CD14-positive monocyte (primary cell): ENCODE results near the gene CALML4. TPM values are rescaled to one million over a fixed set of nuclear protein-coding genes. Genes with fewer than 3 reads are reported as not detected.

ENCODE experiments used
- DNase-seq, 3 donors: peaks; one replicate each; pipeline ENCODE4 v3.0.0-alpha.2; 2011 to 2022
- H2AFZ ChIP-seq: 2 replicates; pipeline ENCODE4 v1.6.0; 2012; ENCODE audit warnings: mild to moderate bottlenecking, low read depth, low read length, inconsistent platforms; ENCODE audit not compliant: insufficient read depth, poor library complexity, severe bottlenecking
- H3K27ac ChIP-seq, 2 donors: 1 replicate in 1 of 2; 2 replicates in 1 of 2; pipeline ENCODE4 v1.5.1; 2012 to 2013; ENCODE audit warnings: low read length in 2 of 2, control low read depth in 1 of 2, inconsistent platforms in 1 of 2, low read depth in 1 of 2, mild to moderate bottlenecking in 1 of 2
- H3K27me3 ChIP-seq, 2 donors: one replicate each; pipeline versions ENCODE4 v1.6.0 to v1.6.1; 2011 to 2013; ENCODE audit warnings: low read length in 2 of 2; ENCODE audit not compliant: control insufficient read depth in 2 of 2, insufficient read depth in 2 of 2
- H3K36me3 ChIP-seq, 2 donors: replicated peaks in 1 of 2; 1 replicate in 1 of 2; 2 replicates in 1 of 2; pipeline versions ENCODE4 v1.5.1 to v1.6.1; 2012 to 2013; ENCODE audit warnings: low read length in 2 of 2, control low read depth in 1 of 2, inconsistent platforms in 1 of 2, mild to moderate bottlenecking in 1 of 2; ENCODE audit not compliant: insufficient read depth in 2 of 2, control insufficient read depth in 1 of 2
- H3K4me1 ChIP-seq, 2 donors: 1 replicate in 1 of 2; 2 replicates in 1 of 2; pipeline versions ENCODE4 v1.5.1 to v1.6.1; 2012 to 2013; ENCODE audit warnings: low read length in 2 of 2, control low read depth in 1 of 2, inconsistent platforms in 1 of 2, mild to moderate bottlenecking in 1 of 2, moderate library complexity in 1 of 2; ENCODE audit not compliant: insufficient read depth in 2 of 2, control insufficient read depth in 1 of 2
- H3K4me2 ChIP-seq: replicated peaks from 2 replicates; pipeline ENCODE3; 2012; ENCODE audit warnings: low read length, moderate library complexity, mild to moderate bottlenecking; ENCODE audit not compliant: poor library complexity, severe bottlenecking; ENCODE audit errors: extremely low read depth
- H3K4me3 ChIP-seq, 3 experiments: fragments of 200-600 bp in 1 of 3; sonication (generic) in 1 of 3; replicated peaks in 1 of 3; 1 replicate in 2 of 3; 2 replicates in 1 of 3; pipeline ENCODE4 v1.5.1; 2011 to 2013; ENCODE audit warnings: low read length in 3 of 3, mild to moderate bottlenecking in 3 of 3, control low read depth in 2 of 3, low read depth in 2 of 3, inconsistent platforms in 1 of 3, moderate library complexity in 1 of 3
- H3K79me2 ChIP-seq: 2 replicates; pipeline ENCODE4 v1.6.0; 2012; ENCODE audit warnings: mild to moderate bottlenecking, control low read depth, inconsistent platforms, low read length, moderate library complexity; ENCODE audit not compliant: insufficient read depth
- H3K9ac ChIP-seq: 2 replicates; pipeline ENCODE4 v1.6.0; 2017; ENCODE audit warnings: low read length, mild to moderate bottlenecking; ENCODE audit not compliant: insufficient read depth, poor library complexity, severe bottlenecking
- H3K9me3 ChIP-seq, 2 donors: replicated peaks in 1 of 2; 1 replicate in 1 of 2; 2 replicates in 1 of 2; pipeline versions ENCODE4 v1.5.1 to v1.6.1; 2012 to 2013; ENCODE audit warnings: low read length in 2 of 2, control low read depth in 1 of 2; ENCODE audit not compliant: control insufficient read depth in 1 of 2, insufficient read depth in 1 of 2
- H4K20me1 ChIP-seq: 2 replicates; pipeline ENCODE4 v1.6.0; 2012; ENCODE audit warnings: mild to moderate bottlenecking, low read length, control low read depth, moderate library complexity; ENCODE audit not compliant: insufficient read depth
- H3K27ac Mint-ChIP-seq, 7 donors: one replicate each; pipeline ENCODE4 v1.8.0; 2020; ENCODE audit warnings: mild to moderate bottlenecking in 7 of 7, mixed read lengths in 7 of 7, moderate library complexity in 6 of 7, inconsistent platforms in 2 of 7
- H3K27me3 Mint-ChIP-seq, 3 donors: one replicate each; pipeline ENCODE4 v1.8.0; 2021 to 2022; ENCODE audit warnings: low read depth in 3 of 3, mild to moderate bottlenecking in 3 of 3, mixed read lengths in 3 of 3, moderate library complexity in 3 of 3, inconsistent platforms in 1 of 3
- H3K36me3 Mint-ChIP-seq, 2 donors: one replicate each; pipeline ENCODE4 v1.8.0; 2020; ENCODE audit warnings: mixed read lengths in 2 of 2, inconsistent platforms in 1 of 2, mild to moderate bottlenecking in 1 of 2
- H3K4me1 Mint-ChIP-seq: one replicate; pipeline ENCODE4 v1.8.0; 2020; ENCODE audit warnings: mild to moderate bottlenecking, mixed read lengths
- H3K4me3 Mint-ChIP-seq, 2 donors: one replicate each; pipeline ENCODE4 v1.8.0; 2020; ENCODE audit warnings: mild to moderate bottlenecking in 2 of 2, mixed read lengths in 2 of 2, moderate library complexity in 1 of 2
- H3K9me3 Mint-ChIP-seq, 7 donors: one replicate each; pipeline ENCODE4 v1.8.0; 2020 to 2022; ENCODE audit warnings: mixed read lengths in 7 of 7, mild to moderate bottlenecking in 6 of 7, moderate library complexity in 6 of 7, inconsistent platforms in 2 of 7
- WGBS: methylation state at CpG from one replicate; pipeline ENCODE4 v1.1.5; 2013; ENCODE audit warnings: missing lambda C conversion rate; ENCODE audit not compliant: insufficient coverage; 5-methylcytosine and 5-hydroxymethylcytosine counted together
- intact Hi-C, 2 donors: fragments of 100-400 bp; cut with micrococcal nuclease; formaldehyde crosslinking; loops; one replicate each; pipeline versions ENCODE4 v1.15.0 to v1.15.1; 2023
- polyA plus RNA-seq, 3 donors: library from polyadenylated mRNA; depleted of rRNA in 1 of 3; unstranded in 2 of 3; stranded (reverse) in 1 of 3; fragments of 300-500 nt in 2 of 3; fragments of >200 nt in 1 of 3; fragmentation: Illumina TruSeq in 2 of 3; gene quantifications; 1 replicate in 2 of 3; 2 replicates in 1 of 3; pipeline ENCODE4 v1.2.3, GENCODE V29; 2012 to 2021
- TF ChIP-seq, protein P1 (sequence below): fragments of 200-600 bp; IDR thresholded peaks from one replicate; pipeline ENCODE4 v1.8.0; 2022; ENCODE audit warnings: antibody characterized with exemption, mild to moderate bottlenecking

The CALML4 gene
- polyA plus RNA-seq, 3 donors, result 24.3 to 44.5 (median 38.8) TPM

- TF ChIP-seq, protein P1, sequence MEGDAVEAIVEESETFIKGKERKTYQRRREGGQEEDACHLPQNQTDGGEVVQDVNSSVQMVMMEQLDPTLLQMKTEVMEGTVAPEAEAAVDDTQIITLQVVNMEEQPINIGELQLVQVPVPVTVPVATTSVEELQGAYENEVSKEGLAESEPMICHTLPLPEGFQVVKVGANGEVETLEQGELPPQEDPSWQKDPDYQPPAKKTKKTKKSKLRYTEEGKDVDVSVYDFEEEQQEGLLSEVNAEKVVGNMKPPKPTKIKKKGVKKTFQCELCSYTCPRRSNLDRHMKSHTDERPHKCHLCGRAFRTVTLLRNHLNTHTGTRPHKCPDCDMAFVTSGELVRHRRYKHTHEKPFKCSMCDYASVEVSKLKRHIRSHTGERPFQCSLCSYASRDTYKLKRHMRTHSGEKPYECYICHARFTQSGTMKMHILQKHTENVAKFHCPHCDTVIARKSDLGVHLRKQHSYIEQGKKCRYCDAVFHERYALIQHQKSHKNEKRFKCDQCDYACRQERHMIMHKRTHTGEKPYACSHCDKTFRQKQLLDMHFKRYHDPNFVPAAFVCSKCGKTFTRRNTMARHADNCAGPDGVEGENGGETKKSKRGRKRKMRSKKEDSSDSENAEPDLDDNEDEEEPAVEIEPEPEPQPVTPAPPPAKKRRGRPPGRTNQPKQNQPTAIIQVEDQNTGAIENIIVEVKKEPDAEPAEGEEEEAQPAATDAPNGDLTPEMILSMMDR, result no peak
- H3K27ac ChIP-seq, result no peak overlapping the region
- no peaks in the 10 kb centered on the region for H3K9me3 Mint-ChIP-seq
- no peaks in the 10 kb centered on the region for H3K4me1 Mint-ChIP-seq
- WGBS, result 95% methylated on average over 2 of the region's 3 CpGs
- H3K4me3 Mint-ChIP-seq, result no peak overlapping the region
- H3K27me3 Mint-ChIP-seq, result no peaks in the 10 kb centered on the region
- no peak overlapping the region for H3K9ac ChIP-seq
- DNase-seq, result no peak
- intact Hi-C loops, result no loop called here
- H2AFZ ChIP-seq, result no peak overlapping the region
- H3K36me3 Mint-ChIP-seq, result peaks cover 78 to 96% of the 10 kb centered on the region in 2 donors
- no peaks in the 10 kb centered on the region for H3K79me2 ChIP-seq
- no peak overlapping the region for H3K4me2 ChIP-seq
- no peaks in the 10 kb centered on the region for H3K9me3 ChIP-seq
- H3K27ac Mint-ChIP-seq, result peak overlapping the region in 1 of 7 donors; percentile 10
- no peak overlapping the region for H3K4me3 ChIP-seq
- H3K4me1 ChIP-seq, result no peaks in the 10 kb centered on the region
- no peaks in the 10 kb centered on the region for H3K27me3 ChIP-seq
- peaks cover 75% of the 10 kb centered on the region for H4K20me1 ChIP-seq
- peaks cover 77 to 99% of the 10 kb centered on the region in 2 donors for H3K36me3 ChIP-seq
These were observed 13.6 kb downstream of the CALML4 start for GRCh38 chr15:68191555-68191954.

- 90% methylated on average over 2 of the region's 4 CpGs for WGBS
- Mint-ChIP-seq H3K27ac (no peak overlapping the region), H3K4me1 (peaks cover 3% of the 10 kb centered on the region), H3K36me3 (peaks cover 78 to 94% of the 10 kb centered on the region in 2 donors), H3K27me3 (no peaks in the 10 kb centered on the region), H3K9me3 (no peaks in the 10 kb centered on the region), H3K4me3 (no peak overlapping the region)
- Histone ChIP-seq H3K79me2 (no peaks in the 10 kb centered on the region), H3K4me3 (no peak overlapping the region), H2AFZ (no peak overlapping the region), H3K27ac (no peak overlapping the region), H3K36me3 (peaks cover 82 to 97% of the 10 kb centered on the region in 2 donors), H3K9me3 (no peaks in the 10 kb centered on the region), H3K4me2 (no peak overlapping the region), H4K20me1 (peaks cover 73% of the 10 kb centered on the region), H3K4me1 (peaks cover 0 to 2% of the 10 kb centered on the region in 2 donors), H3K27me3 (no peaks in the 10 kb centered on the region), H3K9ac (no peak overlapping the region)
- DNase-seq, result no peak
- TF ChIP-seq, protein P1, result no peak
- intact Hi-C loops, result no loop called here
These were observed 15.1 kb downstream of the CALML4 start for GRCh38 chr15:68190048-68190447.
